HG03521 (cell line): ENCODE results near the gene SLC16A3.

Experiments used
- ATAC-seq: cut with Tn5 transposase; IDR thresholded peaks from one replicate; pipeline ENCODE4 v1.9.1; 2021; ENCODE audit warnings: mild to moderate bottlenecking, moderate library complexity; ENCODE audit not compliant: unreplicated experiment

Gene SLC16A3

GRCh38 chr17:82235056-82235774, 6.4 kb downstream of the SLC16A3 start:
- no peak for ATAC-seq

GRCh38 chr17:82235775-82236141, 6.9 kb downstream of the SLC16A3 start:
- no peak for ATAC-seq

- ATAC-seq, result no peak
Observed at GRCh38 chr17:82236142-82236971, 7.5 kb downstream of the SLC16A3 start.

- ATAC-seq, result no peak
Observed at GRCh38 chr17:82237083-82237745, 8.4 kb downstream of the SLC16A3 start.

GRCh38 chr17:82237746-82238471, 9.1 kb downstream of the SLC16A3 start:
- no peak for ATAC-seq

GRCh38 chr17:82238472-82239201, 9.8 kb downstream of the SLC16A3 start:
- ATAC-seq, result no peak

GRCh38 chr17:82239401-82239925, 10.6 kb downstream of the SLC16A3 start:
- no peak for ATAC-seq

GRCh38 chr17:82239926-82240505, 11.2 kb downstream of the SLC16A3 start:
- ATAC-seq, result no peak

- no peak for ATAC-seq
Observed at GRCh38 chr17:82240506-82241182, 11.8 kb downstream of the SLC16A3 start.

- ATAC-seq, result no peak
Observed at GRCh38 chr17:82241183-82241925, 12.5 kb downstream of the SLC16A3 start.

GRCh38 chr17:82241926-82242697, 13.3 kb downstream of the SLC16A3 start:
- no peak for ATAC-seq

GRCh38 chr17:82242698-82242976, 13.8 kb downstream of the SLC16A3 start:
- ATAC-seq, result no peak

- ATAC-seq, result no peak
Observed at GRCh38 chr17:82242977-82243647, 14.3 kb downstream of the SLC16A3 start.

- ATAC-seq, result no peak
Observed at GRCh38 chr17:82243648-82244412, 15.0 kb downstream of the SLC16A3 start.

- no peak for ATAC-seq
Observed at GRCh38 chr17:82244413-82245133, 15.7 kb downstream of the SLC16A3 start.
